Mucosa of stomach (tissue), 1 donor: Measurements from ENCODE around the gene TFR2.

Experiments used
- H3K27me3 ChIP-seq: one replicate; pipeline ENCODE4 v1.7.0; 2013; ENCODE audit warnings: mild to moderate bottlenecking, low read length; ENCODE audit not compliant: control insufficient read depth, insufficient read depth
- H3K36me3 ChIP-seq: one replicate; pipeline ENCODE4 v1.7.0; 2013; ENCODE audit warnings: low read length; ENCODE audit not compliant: control insufficient read depth, insufficient read depth
- H3K4me1 ChIP-seq: one replicate; pipeline ENCODE4 v1.7.0; 2013; ENCODE audit warnings: mild to moderate bottlenecking, low read length; ENCODE audit not compliant: control insufficient read depth, insufficient read depth
- H3K4me3 ChIP-seq: one replicate; pipeline ENCODE4 v1.7.0; 2013; ENCODE audit warnings: low read length
- H3K9ac ChIP-seq: one replicate; pipeline ENCODE4 v1.7.0; 2013; ENCODE audit warnings: mild to moderate bottlenecking, low read length, moderate library complexity
- H3K9me3 ChIP-seq: one replicate; pipeline ENCODE4 v1.7.0; 2013; ENCODE audit warnings: mild to moderate bottlenecking, low read length, moderate library complexity; ENCODE audit not compliant: control insufficient read depth
- donor health status: Pancreatic carcinoma.

Gene TFR2

DNA sequence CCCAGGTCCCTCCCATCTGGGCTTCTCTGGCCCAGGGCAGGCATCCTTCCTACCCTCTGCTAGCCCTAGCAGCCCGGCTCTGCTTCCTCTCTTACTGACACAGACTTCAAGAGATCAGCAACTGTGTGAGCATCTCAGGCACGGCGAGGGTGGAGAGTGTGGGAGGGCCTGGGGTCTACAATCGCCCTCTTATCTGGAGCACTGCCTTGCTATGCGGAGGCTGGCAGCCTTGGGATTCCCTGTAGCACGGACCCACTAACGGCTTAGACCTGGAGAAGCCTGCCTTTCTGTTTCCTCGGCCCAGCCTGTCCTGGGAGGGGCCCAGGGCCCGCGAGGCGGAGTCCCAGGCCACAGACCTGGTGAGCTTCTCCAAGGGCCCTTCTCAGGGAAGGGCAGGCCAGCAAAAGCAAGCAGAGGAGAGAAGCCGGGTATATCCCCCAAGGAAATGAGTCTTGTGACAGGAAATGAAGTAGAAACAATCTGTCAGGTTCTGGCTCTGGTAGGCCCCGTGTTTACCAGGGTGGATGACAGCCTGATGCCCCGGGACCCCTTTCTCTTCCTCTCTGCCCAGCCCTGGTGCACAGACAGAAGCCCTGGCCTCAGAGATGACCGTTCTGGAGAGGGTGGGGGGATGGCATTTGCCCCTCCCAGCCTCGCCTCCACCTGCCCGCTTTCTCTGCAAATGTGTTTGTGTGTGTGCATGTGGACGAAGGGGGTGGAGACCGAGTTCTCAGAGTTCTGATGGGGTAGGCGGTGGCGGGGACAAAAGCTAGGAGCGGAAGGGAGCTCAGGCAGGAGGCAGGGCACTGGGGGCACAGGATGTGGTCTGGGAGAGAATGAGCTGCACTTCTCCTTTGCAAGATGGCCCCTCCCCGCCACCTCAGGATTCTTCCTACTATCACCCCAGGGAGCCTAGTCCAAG is 58.0 kb downstream of the TFR2 start:
- H3K27me3 ChIP-seq = no peaks in the 10 kb centered on the region
- H3K9ac ChIP-seq = peak overlapping the region; percentile 49
- no peak overlapping the region for H3K4me3 ChIP-seq
- H3K4me1 ChIP-seq = peaks cover 39% of the 10 kb centered on the region
- no peaks in the 10 kb centered on the region for H3K9me3 ChIP-seq
- peaks cover 29% of the 10 kb centered on the region for H3K36me3 ChIP-seq

- Histone ChIP-seq H3K4me3 (no peak overlapping the region), H3K9ac (peak overlapping the region; percentile 49), H3K4me1 (peaks cover 39% of the 10 kb centered on the region), H3K9me3 (no peaks in the 10 kb centered on the region), H3K27me3 (no peaks in the 10 kb centered on the region), H3K36me3 (peaks cover 36% of the 10 kb centered on the region)
Observed at GRCh38 chr7:100582650-100583049, 58.7 kb downstream of the TFR2 start.

DNA sequence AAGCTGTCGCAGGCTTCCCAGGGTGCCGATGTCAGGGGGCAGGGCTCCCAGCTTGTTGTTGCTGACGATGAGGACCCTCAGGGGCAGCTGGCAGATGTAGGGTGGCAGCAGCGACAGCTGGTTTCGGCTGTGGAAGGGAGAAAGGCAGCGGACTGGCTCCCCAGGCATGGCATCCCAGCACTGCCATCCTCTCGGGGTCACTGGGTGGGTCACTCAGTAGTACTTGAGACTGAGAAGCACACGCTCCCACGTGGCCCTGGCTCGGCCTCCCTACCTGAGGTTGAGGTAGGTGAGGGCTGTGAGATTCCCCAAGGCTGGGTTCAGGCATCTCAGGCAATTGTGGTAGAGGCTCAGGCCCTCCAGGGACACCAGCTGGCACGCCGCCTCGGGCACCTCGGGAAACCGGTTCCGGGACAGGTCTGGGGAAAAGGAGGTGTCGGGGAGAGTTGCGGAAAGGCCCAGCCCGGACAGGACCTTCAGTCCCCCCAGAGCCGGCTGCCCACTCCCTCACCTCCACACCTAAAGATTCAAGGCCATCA is 59.2 kb downstream of the TFR2 start:
- Histone ChIP-seq H3K36me3 (peaks cover 37% of the 10 kb centered on the region), H3K4me1 (peaks cover 38% of the 10 kb centered on the region), H3K9me3 (no peaks in the 10 kb centered on the region), H3K27me3 (no peaks in the 10 kb centered on the region), H3K4me3 (no peak overlapping the region), H3K9ac (peak overlapping the region; percentile 49)

GRCh38 chr7:100580466-100581283 is 60.7 kb downstream of the TFR2 start:
- Histone ChIP-seq H3K9me3 (no peaks in the 10 kb centered on the region), H3K36me3 (peaks cover 37% of the 10 kb centered on the region), H3K27me3 (no peaks in the 10 kb centered on the region), H3K4me3 (no peak overlapping the region), H3K4me1 (peaks cover 36% of the 10 kb centered on the region), H3K9ac (no peak overlapping the region)

- H3K4me1 ChIP-seq = peaks cover 18% of the 10 kb centered on the region
- H3K4me3 ChIP-seq = no peak overlapping the region
- no peaks in the 10 kb centered on the region for H3K27me3 ChIP-seq
- peaks cover 37% of the 10 kb centered on the region for H3K36me3 ChIP-seq
- no peaks in the 10 kb centered on the region for H3K9me3 ChIP-seq
- H3K9ac ChIP-seq = no peak overlapping the region
Observed at GRCh38 chr7:100578246-100579183, 62.8 kb downstream of the TFR2 start.

- peaks cover 37% of the 10 kb centered on the region for H3K36me3 ChIP-seq
- H3K4me1 ChIP-seq = peaks cover 8% of the 10 kb centered on the region
- no peaks in the 10 kb centered on the region for H3K9me3 ChIP-seq
- H3K4me3 ChIP-seq = no peak overlapping the region
- no peak overlapping the region for H3K9ac ChIP-seq
- H3K27me3 ChIP-seq = no peaks in the 10 kb centered on the region
Observed at GRCh38 chr7:100577507-100577906, 63.8 kb downstream of the TFR2 start.

- Histone ChIP-seq H3K4me1 (peaks cover 4% of the 10 kb centered on the region), H3K27me3 (no peaks in the 10 kb centered on the region), H3K36me3 (peaks cover 35% of the 10 kb centered on the region), H3K9me3 (no peaks in the 10 kb centered on the region), H3K4me3 (no peak overlapping the region), H3K9ac (no peak overlapping the region)
Observed at GRCh38 chr7:100577103-100577502, 64.2 kb downstream of the TFR2 start.

- Histone ChIP-seq H3K4me3 (no peak overlapping the region), H3K27me3 (peaks cover 6% of the 10 kb centered on the region), H3K36me3 (peaks cover 29% of the 10 kb centered on the region), H3K9me3 (no peaks in the 10 kb centered on the region), H3K9ac (no peak overlapping the region), H3K4me1 (peaks cover 5% of the 10 kb centered on the region)
Observed at GRCh38 chr7:100576384-100576993, 64.9 kb downstream of the TFR2 start.

DNA sequence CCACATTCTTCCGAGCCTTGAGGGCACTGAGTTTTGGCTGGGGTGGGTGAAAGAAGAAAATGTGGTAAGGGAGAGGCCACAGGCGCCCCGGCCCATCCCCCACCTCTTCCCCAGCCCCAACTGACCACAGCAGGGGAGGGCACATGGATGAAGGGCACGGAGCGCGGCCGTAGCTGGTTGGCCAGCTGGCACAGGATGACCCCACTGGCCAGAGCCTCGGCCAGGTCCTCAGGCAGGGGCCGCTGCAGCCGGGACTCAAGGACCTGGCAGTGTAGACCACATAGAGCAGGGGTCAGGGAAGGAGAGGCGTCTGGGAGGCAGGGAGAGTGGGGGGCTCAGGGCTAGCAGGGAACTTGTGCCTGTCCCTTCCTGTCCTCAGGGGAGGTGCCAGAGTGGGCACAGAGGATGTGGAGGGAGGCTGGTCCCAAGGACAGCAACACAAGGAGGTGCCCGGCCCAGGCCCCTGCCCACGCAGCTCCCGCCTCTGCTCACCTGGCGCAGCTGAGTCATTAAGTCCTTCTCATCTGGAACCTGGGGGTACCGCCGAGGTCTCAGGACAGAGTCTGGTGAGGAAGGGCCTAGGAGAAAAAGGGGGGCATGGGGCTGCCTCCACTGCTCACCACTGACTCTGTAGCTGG is 65.5 kb downstream of the TFR2 start:
- Histone ChIP-seq H3K9me3 (no peaks in the 10 kb centered on the region), H3K9ac (no peak overlapping the region), H3K4me1 (peaks cover 11% of the 10 kb centered on the region), H3K27me3 (peaks cover 6% of the 10 kb centered on the region), H3K4me3 (no peak overlapping the region), H3K36me3 (peaks cover 27% of the 10 kb centered on the region)

DNA sequence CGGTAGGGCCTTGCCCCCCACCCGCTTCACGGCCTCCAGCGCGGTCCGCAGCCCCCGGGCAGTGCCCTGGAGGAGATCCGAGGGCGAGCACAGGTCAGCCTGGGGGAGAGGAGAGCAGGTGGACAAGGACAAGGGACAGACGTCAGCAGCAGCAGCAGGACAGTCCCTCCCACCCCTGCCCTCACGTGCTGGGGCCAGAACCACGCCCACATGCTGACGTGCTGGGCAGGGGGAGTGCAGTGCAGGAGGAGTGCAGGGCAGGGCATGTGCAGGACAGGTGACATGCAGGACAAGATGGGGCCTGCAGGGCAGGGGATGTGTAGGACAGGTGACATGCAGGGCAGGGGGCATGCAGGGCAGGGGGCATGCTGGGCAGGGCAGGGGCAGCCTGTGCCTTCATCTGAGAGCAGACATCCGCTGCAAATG is 66.1 kb downstream of the TFR2 start:
- no peaks in the 10 kb centered on the region for H3K9me3 ChIP-seq
- peaks cover 20% of the 10 kb centered on the region for H3K36me3 ChIP-seq
- H3K4me3 ChIP-seq = no peak overlapping the region
- H3K9ac ChIP-seq = no peak overlapping the region
- peaks cover 6% of the 10 kb centered on the region for H3K27me3 ChIP-seq
- peaks cover 15% of the 10 kb centered on the region for H3K4me1 ChIP-seq
